Activated CD8-positive, alpha-beta T cell treated with anti-CD3 and anti-CD28 coated beads for 36 hours (primary cell): Measurements from ENCODE around the gene MORC4. TPM values are rescaled to one million over a fixed set of nuclear protein-coding genes. Genes with fewer than 3 reads are reported as not detected.

ENCODE experiments used
- ATAC-seq: fragments of 200-7000 bp; cut with Tn5 transposase; one replicate; pipeline ENCODE4 v1.10.0; 2021; ENCODE audit warnings: mild to moderate bottlenecking, moderate library complexity
- CTCF ChIA-PET: fragments of 350-600 bp; sonication (Branson Sonifier 250); formaldehyde crosslinking; loops from one replicate; lab custom pipeline; 2021; ENCODE audit warnings: antibody characterized with exemption; lab: Charles Lee
- POLR2A ChIA-PET: fragments of 350-600 bp; sonication (Branson Sonifier 250); formaldehyde crosslinking; loops from one replicate; lab custom pipeline; 2021; ENCODE audit warnings: antibody characterized with exemption; lab: Charles Lee
- DNase-seq: peaks from one replicate; pipeline ENCODE4 v3.0.0-alpha.2; 2020
- H3K27ac Mint-ChIP-seq: one replicate; pipeline ENCODE4 v1.8.0; 2021; ENCODE audit warnings: mild to moderate bottlenecking, mixed read lengths
- H3K27me3 Mint-ChIP-seq: one replicate; pipeline ENCODE4 v1.8.0; 2021; ENCODE audit warnings: mixed read lengths
- H3K36me3 Mint-ChIP-seq: one replicate; pipeline ENCODE4 v1.8.0; 2021; ENCODE audit warnings: low read depth, mixed read lengths
- H3K4me1 Mint-ChIP-seq: one replicate; pipeline ENCODE4 v1.8.0; 2021; ENCODE audit warnings: low read depth, mixed read lengths
- H3K4me3 Mint-ChIP-seq: one replicate; pipeline ENCODE4 v1.8.0; 2021; ENCODE audit warnings: mild to moderate bottlenecking, moderate library complexity, mixed read lengths
- H3K9me3 Mint-ChIP-seq: one replicate; pipeline ENCODE4 v1.8.0; 2021; ENCODE audit warnings: mixed read lengths
- CTCF ChIP-seq: fragments of 200-600 bp; IDR thresholded peaks from one replicate; pipeline ENCODE4 v1.8.0; 2022; ENCODE audit warnings: antibody characterized with exemption, mild to moderate bottlenecking
- intact Hi-C: fragments of 100-400 bp; cut with micrococcal nuclease; formaldehyde crosslinking; loops from one replicate; pipeline ENCODE4 v1.10.0; 2022
- total RNA-seq, 2 experiments: library from RNA; stranded (reverse); gene quantifications; one replicate each; pipeline ENCODE4 v1.2.3, GENCODE V29; 2021

MORC4 gene
- total RNA-seq, 2 experiments from 2014 or later: 7.8 to 8.2 TPM

- no peaks in the 10 kb centered on the region for H3K4me1 Mint-ChIP-seq
- H3K27me3 Mint-ChIP-seq: no peaks in the 10 kb centered on the region
- H3K4me3 Mint-ChIP-seq: no peak overlapping the region
- ChIA-PET CTCF (no interaction called here), POLR2A (no interaction called here)
- ATAC-seq (no peak), DNase-seq (no peak)
- H3K27ac Mint-ChIP-seq: no peak overlapping the region
- no peaks in the 10 kb centered on the region for H3K9me3 Mint-ChIP-seq
- intact Hi-C loops: no loop called here
- H3K36me3 Mint-ChIP-seq: no peaks in the 10 kb centered on the region
- no peak for TF ChIP-seq CTCF
These were observed 98.7 kb downstream of the MORC4 start for GRCh38 chrX:106901341-106901740.

DNA sequence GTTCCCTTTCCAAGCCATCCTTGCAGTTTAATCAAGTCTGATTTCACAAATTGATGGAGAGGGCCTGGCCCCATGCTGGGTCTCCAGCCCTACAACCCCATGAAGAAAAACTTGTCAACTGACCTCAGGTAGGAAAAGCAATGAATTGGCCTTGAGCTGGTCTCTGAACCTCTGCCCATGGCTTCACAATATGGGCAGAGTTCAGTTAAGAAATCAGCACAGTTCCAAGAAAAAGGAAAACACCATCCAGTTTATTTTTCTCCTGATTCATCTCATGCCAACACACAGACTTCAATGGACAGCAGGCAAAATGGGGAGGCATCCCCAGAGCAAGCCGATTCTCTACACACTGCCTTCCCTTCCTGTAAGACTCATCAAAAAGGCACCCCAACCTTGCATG lies 100.2 kb downstream of the MORC4 start:
- CTCF ChIA-PET: no interaction called here
- no peak for DNase-seq
- intact Hi-C loops: loop anchor here (5.0 to 10.0 kb wide), 2 partner anchors 52 to 525 kb away; no protein-coding TSS in a partner anchor
- TF ChIP-seq CTCF: no peak
- H3K27ac Mint-ChIP-seq: no peak overlapping the region
- H3K4me1 Mint-ChIP-seq: no peaks in the 10 kb centered on the region
- H3K27me3 Mint-ChIP-seq: no peaks in the 10 kb centered on the region
- ATAC-seq: no peak
- no peaks in the 10 kb centered on the region for H3K36me3 Mint-ChIP-seq
- POLR2A ChIA-PET: no interaction called here
- H3K9me3 Mint-ChIP-seq: no peaks in the 10 kb centered on the region
- no peak overlapping the region for H3K4me3 Mint-ChIP-seq

DNA sequence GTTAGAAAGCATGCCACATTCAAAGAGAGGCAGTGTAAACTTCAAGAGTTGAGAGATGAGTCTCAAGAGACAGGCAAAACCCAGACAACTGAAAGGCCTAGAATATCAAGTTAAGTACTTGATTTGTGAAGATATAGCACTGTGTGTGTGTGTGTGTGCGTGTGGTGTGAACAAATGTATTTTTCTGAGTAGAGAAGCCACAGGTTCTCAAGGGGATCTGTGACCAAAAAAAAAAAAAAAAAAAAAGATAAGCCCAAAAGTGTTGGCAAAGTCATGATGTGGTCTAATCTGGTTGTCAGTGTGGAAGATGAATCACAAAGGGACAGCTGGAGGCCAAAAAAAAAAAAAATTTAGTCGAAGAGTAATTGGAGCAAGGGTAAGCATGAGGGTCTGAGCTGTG lies 100.7 kb downstream of the MORC4 start:
- CTCF ChIA-PET: interaction anchor here (0.7 to 1.9 kb wide), 9 partner anchors 9 to 100 kb away, joined by 3 to 7 read pairs (median 3); partner anchors contain the start of gene MORC4
- no peaks in the 10 kb centered on the region for H3K36me3 Mint-ChIP-seq
- no peak for ATAC-seq
- no peak overlapping the region for H3K27ac Mint-ChIP-seq
- TF ChIP-seq CTCF: no peak
- H3K27me3 Mint-ChIP-seq: no peaks in the 10 kb centered on the region
- intact Hi-C loops: loop anchor here (5.0 to 10.0 kb wide), 2 partner anchors 53 to 526 kb away; no protein-coding TSS in a partner anchor
- no peak overlapping the region for H3K4me3 Mint-ChIP-seq
- no peaks in the 10 kb centered on the region for H3K4me1 Mint-ChIP-seq
- POLR2A ChIA-PET: no interaction called here
- H3K9me3 Mint-ChIP-seq: no peaks in the 10 kb centered on the region
- DNase-seq: no peak

DNA sequence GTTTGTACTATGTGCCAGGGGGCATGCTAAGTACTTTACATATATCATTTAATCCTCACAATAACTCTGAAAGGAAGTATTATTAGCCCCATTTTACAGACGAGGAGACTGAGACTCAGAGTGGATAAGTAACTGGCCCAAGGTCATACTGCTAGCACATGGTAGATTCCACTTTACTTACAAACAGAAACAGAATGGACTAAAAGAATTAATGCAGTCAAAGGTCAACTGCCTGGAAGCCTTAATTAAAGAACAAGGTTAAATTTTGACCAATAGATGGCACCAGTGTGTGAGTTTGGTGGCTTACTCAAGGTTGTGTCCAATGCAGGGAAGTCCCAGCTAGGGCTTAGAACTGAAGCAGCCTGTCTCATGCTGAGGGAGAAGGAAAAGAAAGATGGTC lies 101.5 kb downstream of the MORC4 start:
- POLR2A ChIA-PET: no interaction called here
- peak; percentile 53 for ATAC-seq
- intact Hi-C loops: loop anchor here (5.0 to 10.0 kb wide), 2 partner anchors 54 to 526 kb away; no protein-coding TSS in a partner anchor

More for the DNA sequence above, 101.5 kb downstream of the MORC4 start:
- Mint-ChIP-seq H3K27ac (no peak overlapping the region), H3K27me3 (no peaks in the 10 kb centered on the region), H3K4me3 (no peak overlapping the region), H3K4me1 (no peaks in the 10 kb centered on the region), H3K36me3 (no peaks in the 10 kb centered on the region), H3K9me3 (no peaks in the 10 kb centered on the region)
- no peak for TF ChIP-seq CTCF
- CTCF ChIA-PET: interaction anchor here (0.7 to 1.9 kb wide), 10 partner anchors 9 to 101 kb away, joined by 3 to 7 read pairs (median 3); partner anchors contain the start of gene MORC4
- DNase-seq: peak; percentile 7
